Measurements from ENCODE around the gene FOXP4. TPM values are rescaled to one million over a fixed set of nuclear protein-coding genes. Genes with fewer than 3 reads are reported as not detected.

Gene FOXP4
- polyA plus RNA-seq, 1 experiment, result 4.0 TPM

DNA sequence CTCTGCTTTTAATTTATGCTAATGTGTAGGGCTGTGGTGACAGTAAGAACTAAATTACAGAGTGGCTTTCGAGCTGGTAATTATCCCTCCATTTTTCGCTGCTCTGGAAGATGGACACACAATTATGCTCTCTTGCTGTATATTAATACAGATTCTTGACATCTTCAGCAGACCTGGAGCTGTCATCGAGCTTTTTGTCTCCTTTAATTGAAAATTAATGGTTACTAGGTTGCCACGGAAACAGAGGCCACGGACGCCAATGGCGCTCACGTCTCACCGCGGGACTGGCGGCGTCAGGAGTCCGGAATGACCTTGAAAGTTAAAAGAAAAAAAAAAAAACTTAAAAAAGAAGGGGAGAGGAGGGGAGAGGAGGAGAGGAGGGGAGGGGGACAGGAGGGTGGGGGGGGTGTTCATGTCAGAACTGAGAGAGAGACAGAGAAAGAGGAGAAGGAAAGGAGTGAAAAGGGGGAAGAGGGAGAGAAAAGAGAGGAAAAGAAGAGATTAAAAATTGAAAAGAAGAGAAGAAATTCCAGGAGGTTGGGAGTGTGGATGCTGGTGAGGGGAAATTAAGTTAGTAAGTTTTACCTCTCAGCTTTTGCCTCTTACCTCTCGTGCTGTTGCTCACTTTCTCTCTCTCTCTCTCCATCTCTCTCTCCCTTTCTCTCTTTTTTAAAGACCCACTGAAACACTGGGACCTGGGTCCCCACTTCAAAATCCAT is 22.1 kb upstream of the FOXP4 start:
- TF ChIP-seq, protein P1, sequence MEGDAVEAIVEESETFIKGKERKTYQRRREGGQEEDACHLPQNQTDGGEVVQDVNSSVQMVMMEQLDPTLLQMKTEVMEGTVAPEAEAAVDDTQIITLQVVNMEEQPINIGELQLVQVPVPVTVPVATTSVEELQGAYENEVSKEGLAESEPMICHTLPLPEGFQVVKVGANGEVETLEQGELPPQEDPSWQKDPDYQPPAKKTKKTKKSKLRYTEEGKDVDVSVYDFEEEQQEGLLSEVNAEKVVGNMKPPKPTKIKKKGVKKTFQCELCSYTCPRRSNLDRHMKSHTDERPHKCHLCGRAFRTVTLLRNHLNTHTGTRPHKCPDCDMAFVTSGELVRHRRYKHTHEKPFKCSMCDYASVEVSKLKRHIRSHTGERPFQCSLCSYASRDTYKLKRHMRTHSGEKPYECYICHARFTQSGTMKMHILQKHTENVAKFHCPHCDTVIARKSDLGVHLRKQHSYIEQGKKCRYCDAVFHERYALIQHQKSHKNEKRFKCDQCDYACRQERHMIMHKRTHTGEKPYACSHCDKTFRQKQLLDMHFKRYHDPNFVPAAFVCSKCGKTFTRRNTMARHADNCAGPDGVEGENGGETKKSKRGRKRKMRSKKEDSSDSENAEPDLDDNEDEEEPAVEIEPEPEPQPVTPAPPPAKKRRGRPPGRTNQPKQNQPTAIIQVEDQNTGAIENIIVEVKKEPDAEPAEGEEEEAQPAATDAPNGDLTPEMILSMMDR (IDR thresholded peaks at IDR 0.05; ENCODE audit: insufficient read depth, low read depth, low read length), result no peak
- H3K4me3 ChIP-seq (ENCODE audit: low read depth, low read length), result no peak overlapping the region
- POLR2A ChIA-PET, result no interaction called here
- CTCF ChIA-PET, result no interaction called here
- no peak for DNase-seq (ENCODE audit: low read depth)
- H3K36me3 ChIP-seq (ENCODE audit: control insufficient read depth, insufficient read depth, low read length), result no peaks in the 10 kb centered on the region
- peaks cover 25% of the 10 kb centered on the region for H3K27me3 ChIP-seq (ENCODE audit: control insufficient read depth, insufficient read depth, low read length)

DNA sequence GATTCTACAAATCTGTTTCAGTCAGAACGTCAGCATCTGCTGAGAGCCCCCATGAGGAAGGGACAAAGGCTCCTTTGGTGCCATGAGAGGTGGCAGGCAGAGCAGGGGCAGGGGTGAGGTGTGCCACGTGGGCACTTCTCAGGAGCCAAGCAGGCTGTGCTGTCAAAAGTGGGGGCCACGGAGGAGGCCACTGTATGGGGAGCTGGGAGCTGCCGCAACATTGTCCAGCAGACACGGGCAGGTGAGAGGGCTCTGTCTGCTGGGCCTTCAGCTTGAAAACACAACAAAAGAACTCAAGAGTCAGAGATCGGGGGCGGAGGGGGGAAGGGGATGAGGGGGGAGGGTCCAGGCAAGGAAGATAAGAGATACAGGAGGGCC is 21.6 kb upstream of the FOXP4 start:
- ChIA-PET CTCF (no interaction called here), POLR2A (no interaction called here)
- H3K27me3 ChIP-seq (ENCODE audit: control insufficient read depth, insufficient read depth, low read length), result peaks cover 29% of the 10 kb centered on the region
- no peak overlapping the region for H3K4me3 ChIP-seq (ENCODE audit: low read depth, low read length)
- TF ChIP-seq, protein P1 (IDR thresholded peaks at IDR 0.05; ENCODE audit: insufficient read depth, low read depth, low read length), result no peak
- no peak for DNase-seq (ENCODE audit: low read depth)
- H3K36me3 ChIP-seq (ENCODE audit: control insufficient read depth, insufficient read depth, low read length), result no peaks in the 10 kb centered on the region

DNA sequence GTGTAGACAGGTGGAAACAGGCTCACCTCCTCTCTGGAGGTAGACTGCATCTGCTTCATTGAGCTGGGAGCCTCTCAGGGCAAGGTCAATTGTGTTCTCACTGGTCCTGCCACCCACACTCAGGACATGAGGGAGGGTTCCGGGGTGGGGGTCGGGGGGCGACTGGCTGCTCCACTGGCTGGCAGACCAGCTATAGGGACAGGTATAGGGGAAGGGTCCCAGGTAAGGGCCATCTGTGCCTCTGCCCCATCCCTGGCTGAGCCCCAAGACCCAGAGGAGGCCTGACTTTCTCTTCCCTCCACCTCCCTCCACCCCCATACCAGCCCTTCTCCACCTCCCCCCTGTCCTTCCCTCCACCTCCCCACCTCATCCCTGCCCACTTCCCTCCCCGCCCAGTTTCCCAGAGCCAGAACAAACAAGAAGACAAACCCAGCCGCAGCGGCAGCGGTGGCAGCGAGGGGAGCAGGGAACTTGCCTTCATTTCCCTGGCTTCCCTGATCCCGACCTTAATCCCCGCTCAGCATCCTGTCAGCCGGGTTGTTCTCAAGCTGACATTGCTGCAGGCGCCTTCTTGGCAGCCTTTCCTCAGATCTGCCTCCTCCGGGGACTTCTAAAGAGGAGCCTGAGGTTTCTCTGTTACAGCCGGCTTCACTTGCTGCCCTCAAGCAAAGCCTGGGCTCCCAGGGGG is 18.3 kb upstream of the FOXP4 start:
- peaks cover 31% of the 10 kb centered on the region for H3K27me3 ChIP-seq (ENCODE audit: control insufficient read depth, insufficient read depth, low read length)
- H3K4me3 ChIP-seq (ENCODE audit: low read depth, low read length), result no peak overlapping the region
- no peaks in the 10 kb centered on the region for H3K36me3 ChIP-seq (ENCODE audit: control insufficient read depth, insufficient read depth, low read length)
- POLR2A ChIA-PET, result no interaction called here
- TF ChIP-seq, protein P1 (IDR thresholded peaks at IDR 0.05; ENCODE audit: insufficient read depth, low read depth, low read length), result no peak
- DNase-seq (ENCODE audit: low read depth), result no peak
- CTCF ChIA-PET, result interaction anchor here (1.2 kb wide), 1 partner anchor 11 kb away, joined by 4 read pairs; no protein-coding TSS in a partner anchor

DNA sequence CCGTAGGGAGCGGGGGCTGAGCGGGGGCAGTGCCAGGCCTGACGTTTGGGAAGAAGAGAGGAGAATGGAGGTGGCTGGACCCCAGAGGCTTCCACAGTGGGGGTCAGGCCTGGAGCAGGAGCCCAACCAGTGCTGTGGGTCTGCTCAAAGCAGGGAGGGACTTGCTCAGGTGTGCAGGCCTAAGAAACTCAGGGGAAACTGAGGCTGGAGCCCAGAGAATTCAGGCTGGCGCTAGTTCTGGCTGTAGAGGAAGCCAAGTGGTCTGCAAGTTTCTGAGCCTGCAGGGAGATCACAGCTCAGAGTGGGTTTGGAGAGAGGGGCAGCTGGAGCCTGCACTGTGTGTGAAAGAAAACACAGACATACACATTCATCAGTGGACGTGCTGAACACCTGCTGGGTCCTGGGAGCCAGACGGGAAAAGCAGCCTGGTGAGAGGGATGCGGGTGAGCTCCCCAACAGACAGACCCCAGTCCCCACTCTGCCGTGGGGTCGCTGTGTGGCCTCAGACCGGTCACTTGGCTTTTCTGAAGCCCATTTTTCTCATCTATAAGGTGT is 17.7 kb upstream of the FOXP4 start:
- POLR2A ChIA-PET, result no interaction called here
- TF ChIP-seq, protein P1 (IDR thresholded peaks at IDR 0.05; ENCODE audit: insufficient read depth, low read depth, low read length), result no peak
- no peak for DNase-seq (ENCODE audit: low read depth)
- Histone ChIP-seq H3K36me3 (ENCODE audit: control insufficient read depth, insufficient read depth, low read length) (no peaks in the 10 kb centered on the region), H3K27me3 (ENCODE audit: control insufficient read depth, insufficient read depth, low read length) (peaks cover 29% of the 10 kb centered on the region), H3K4me3 (ENCODE audit: low read depth, low read length) (no peak overlapping the region)
- CTCF ChIA-PET, result interaction anchor here (1.0 to 1.7 kb wide), 3 partner anchors 7 to 16 kb away, joined by 3 to 5 read pairs (median 4); no protein-coding TSS in a partner anchor

DNA sequence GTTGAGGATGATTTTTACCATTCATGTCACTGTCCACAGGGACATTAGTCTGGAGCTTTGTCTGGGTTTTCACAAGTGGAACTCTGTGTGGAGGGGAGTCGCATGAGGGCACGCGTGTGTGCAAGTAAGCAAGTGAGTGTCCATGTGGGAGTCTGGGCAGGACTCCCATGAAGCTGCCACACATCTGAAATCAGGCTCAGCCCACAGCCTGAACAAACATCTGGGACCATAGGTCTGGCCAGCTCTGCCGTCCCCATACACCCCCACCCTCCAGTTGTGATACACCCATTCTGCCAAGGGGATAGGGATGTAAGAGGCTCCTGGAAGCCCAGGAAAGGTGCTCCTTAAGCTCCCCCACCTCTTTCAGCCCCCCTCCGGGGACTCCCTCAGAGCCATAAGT is 17.1 kb upstream of the FOXP4 start:
- TF ChIP-seq, protein P1 (IDR thresholded peaks at IDR 0.05; ENCODE audit: insufficient read depth, low read depth, low read length), result no peak
- POLR2A ChIA-PET, result no interaction called here
- Histone ChIP-seq H3K4me3 (ENCODE audit: low read depth, low read length) (no peak overlapping the region), H3K36me3 (ENCODE audit: control insufficient read depth, insufficient read depth, low read length) (no peaks in the 10 kb centered on the region), H3K27me3 (ENCODE audit: control insufficient read depth, insufficient read depth, low read length) (peaks cover 26% of the 10 kb centered on the region)
- CTCF ChIA-PET, result interaction anchor here (0.7 to 1.7 kb wide), 4 partner anchors 8 to 50 kb away, joined by 3 to 5 read pairs (median 4); no protein-coding TSS in a partner anchor
- DNase-seq (ENCODE audit: low read depth), result no peak
